Measurements from ENCODE around the gene RAPGEF3. TPM values are rescaled to one million over a fixed set of nuclear protein-coding genes. Genes with fewer than 3 reads are reported as not detected.

The RAPGEF3 gene
- total and polyA plus RNA-seq, 2 of the 13 experiments (the other 11 are each of a cell fraction or from before 2014, with no cell fraction given): 0.07 TPM

DNA sequence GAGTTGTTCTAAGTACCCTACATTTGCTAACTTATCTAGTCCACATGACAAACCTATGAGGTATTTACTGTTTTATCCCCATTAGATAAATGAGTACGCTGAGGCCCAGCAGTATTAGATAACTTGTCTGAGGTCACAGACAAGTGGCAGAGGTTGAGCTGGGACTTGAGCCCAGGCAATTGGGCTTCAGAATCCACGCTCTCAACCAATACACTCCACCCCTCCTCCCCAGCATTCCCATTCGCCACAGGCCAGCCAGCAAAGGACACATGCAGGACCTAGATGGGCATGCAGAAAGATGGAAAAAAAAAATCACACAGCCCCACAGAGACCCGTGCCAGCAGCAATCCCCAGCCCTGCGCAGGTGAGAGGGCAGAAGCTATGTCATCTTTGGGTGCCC lies 48.7 kb upstream of the RAPGEF3 start:
- ChIA-PET CTCF (ENCODE audit: low intra/inter-chr PET ratio, low total read pairs) (no interaction called here), POLR2A (interaction anchor here (0.6 to 1.1 kb wide), 2 partner anchors 14 to 83 kb away, joined by 3 to 4 read pairs; no protein-coding TSS in a partner anchor)
- ATAC-seq (no peak), FAIRE-seq (no peak), DNase-seq (ENCODE audit: low spot score) (no peak)
- no TSS peak for BruUV-seq (replicated peaks)
- in situ Hi-C loops (cut with HindIII; ENCODE audit: extremely low pct_ligation_motif_present, low pct_unique_long_range_greater_than_20kb): no loop called here
- Histone ChIP-seq H3K36me3 (replicated peaks in 1 of 2; ENCODE audit: control insufficient read depth in 1 of 2, insufficient read depth in 2 of 2, low read length in 2 of 2) (no peaks in the 10 kb centered on the region; a peak in 1 of 5 replicates), H2AFZ (ENCODE audit: low read length) (no peak overlapping the region), H3K9ac (ENCODE audit: insufficient read depth, low read depth, low read length) (no peak overlapping the region), H3K79me2 (ENCODE audit: insufficient read depth, low read length) (peaks cover under 1% of the 10 kb centered on the region), H4K20me1 (ENCODE audit: insufficient read depth, low read length) (no peaks in the 10 kb centered on the region), H3K27ac (ENCODE audit: extremely low read length, insufficient read depth, low read length) (no peak overlapping the region), H3K4me2 (ENCODE audit: low read depth, low read length) (no peak overlapping the region), H3K27me3 (ENCODE audit: control insufficient read depth in 1 of 2, insufficient read depth in 2 of 2, low read length in 2 of 2) (no peaks in the 10 kb centered on the region), H3K4me3 (replicated peaks in 1 of 3; ENCODE audit: insufficient read depth in 1 of 3, low read depth in 2 of 3, low read length in 3 of 3) (no peak overlapping the region), H3K9me3 (ENCODE audit: low read length) (no peaks in the 10 kb centered on the region), H3K4me1 (ENCODE audit: insufficient read depth, low read length) (no peaks in the 10 kb centered on the region)
- WGBS (ENCODE audit: low lambda C conversion rate): 83% methylated on average over 5 of the region's 5 CpGs
- intact Hi-C loops (cut with micrococcal nuclease; ENCODE audit: unreplicated experiment): no loop called here
- no peak for TF ChIP-seq EP300 (IDR thresholded peaks at IDR 0.05; ENCODE audit: low read depth in 2 of 2, low read length in 2 of 2)
- no peak for TF ChIP-seq EP300 (CRISPR knock-in tag; IDR thresholded peaks at IDR 0.05; ENCODE audit: borderline replicate concordance)
- TF ChIP-seq AHR (CRISPR knock-in tag; IDR thresholded peaks at IDR 0.05): no peak
- no peak for TF ChIP-seq KMT2B (CRISPR knock-in tag; IDR thresholded peaks at IDR 0.05)
- no peak for TF ChIP-seq RXRA (CRISPR knock-in tag; IDR thresholded peaks at IDR 0.05)
- TF ChIP-seq NFE2L2 (IDR thresholded peaks at IDR 0.05; ENCODE audit: low read length): no peak
- TF ChIP-seq ARNTL (CRISPR knock-in tag; IDR thresholded peaks at IDR 0.05): no peak
- TF ChIP-seq ZIK1 (CRISPR knock-in tag; IDR thresholded peaks at IDR 0.05; ENCODE audit: borderline replicate concordance, low read depth): no peak
- TF ChIP-seq ZNF44 (CRISPR knock-in tag; IDR thresholded peaks at IDR 0.05): no peak
- TF ChIP-seq ZNF670 (CRISPR knock-in tag; IDR thresholded peaks at IDR 0.05; ENCODE audit: borderline replicate concordance): no peak
- TF ChIP-seq ZBTB20 (CRISPR knock-in tag; IDR thresholded peaks at IDR 0.05; ENCODE audit: borderline replicate concordance, low read depth): no peak
- no peak for TF ChIP-seq ZNF33B (CRISPR knock-in tag; IDR thresholded peaks at IDR 0.05)
- TF ChIP-seq, protein P1, sequence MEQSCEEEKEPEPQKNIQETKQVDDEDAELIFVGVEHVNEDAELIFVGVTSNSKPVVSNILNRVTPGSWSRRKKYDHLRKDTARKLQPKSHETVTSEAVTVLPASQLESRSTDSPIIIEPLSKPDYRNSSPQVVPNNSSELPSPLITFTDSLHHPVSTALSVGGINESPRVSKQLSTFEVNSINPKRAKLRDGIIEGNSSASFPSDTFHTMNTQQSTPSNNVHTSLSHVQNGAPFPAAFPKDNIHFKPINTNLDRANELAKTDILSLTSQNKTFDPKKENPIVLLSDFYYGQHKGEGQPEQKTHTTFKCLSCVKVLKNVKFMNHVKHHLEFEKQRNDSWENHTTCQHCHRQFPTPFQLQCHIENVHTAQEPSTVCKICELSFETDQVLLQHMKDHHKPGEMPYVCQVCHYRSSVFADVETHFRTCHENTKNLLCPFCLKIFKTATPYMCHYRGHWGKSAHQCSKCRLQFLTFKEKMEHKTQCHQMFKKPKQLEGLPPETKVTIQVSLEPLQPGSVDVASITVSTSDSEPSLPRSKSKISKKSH (CRISPR knock-in tag; IDR thresholded peaks at IDR 0.05; ENCODE audit: borderline replicate concordance): no peak
- no peak for TF ChIP-seq LBX2 (CRISPR knock-in tag; IDR thresholded peaks at IDR 0.05; ENCODE audit: borderline replicate concordance)
- TF ChIP-seq EZH2 (conservative IDR thresholded peaks at IDR 0.05; ENCODE audit: low read depth, low read length): no peak
- TF ChIP-seq ZFAT (CRISPR knock-in tag; conservative IDR thresholded peaks at IDR 0.05): no peak
